BE2C (cell line): Measurements from ENCODE around the gene CEACAM1.

ENCODE experiments used
- DNase-seq: peaks from one replicate; pipeline ENCODE4 v3.0.0-alpha.2; 2020
- H3K27me3 ChIP-seq: fragments of 250-450 bp; sonication (Bioruptor Pico); 2 replicates; pipeline ENCODE4 v1.5.1; 2020; ENCODE audit warnings: mild to moderate bottlenecking
- H3K36me3 ChIP-seq: fragments of 250-450 bp; sonication (Bioruptor Pico); 2 replicates; pipeline ENCODE4 v1.5.1; 2020; ENCODE audit warnings: mild to moderate bottlenecking
- H3K4me1 ChIP-seq: fragments of 250-450 bp; sonication (Bioruptor Pico); 2 replicates; pipeline ENCODE4 v1.5.1; 2020
- H3K4me3 ChIP-seq: 2 replicates; pipeline ENCODE4 v1.5.1; 2011; ENCODE audit warnings: low read depth, low read length
- H3K9me3 ChIP-seq: fragments of 250-450 bp; sonication (Bioruptor Pico); 2 replicates; pipeline ENCODE4 v1.5.1; 2020
- TF ChIP-seq, protein P1 (sequence below): IDR thresholded peaks from 2 replicates; pipeline ENCODE4 v1.5.1; 2012; ENCODE audit warnings: mild to moderate bottlenecking, low read depth, low read length

The CEACAM1 gene

DNA sequence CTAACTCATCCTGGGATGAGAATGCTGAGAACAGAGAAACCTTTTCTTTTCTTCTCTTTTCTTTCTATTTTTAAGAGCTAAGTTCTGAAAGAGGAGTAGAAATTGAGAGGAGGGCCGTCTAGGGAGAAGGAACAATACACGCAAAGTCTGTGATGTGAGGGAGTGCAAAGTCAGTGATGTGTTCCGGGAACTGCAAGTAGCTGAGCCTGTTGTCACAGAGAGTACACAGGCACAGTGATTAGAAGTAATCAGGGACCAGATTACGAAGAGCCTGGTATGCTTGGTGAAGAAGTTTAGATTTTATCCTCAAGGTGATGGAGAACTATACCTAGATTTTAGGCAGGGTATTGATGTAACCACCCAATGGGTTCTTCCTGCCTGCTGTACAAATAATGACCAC lies 53.5 kb downstream of the CEACAM1 start:
- TF ChIP-seq, protein P1, sequence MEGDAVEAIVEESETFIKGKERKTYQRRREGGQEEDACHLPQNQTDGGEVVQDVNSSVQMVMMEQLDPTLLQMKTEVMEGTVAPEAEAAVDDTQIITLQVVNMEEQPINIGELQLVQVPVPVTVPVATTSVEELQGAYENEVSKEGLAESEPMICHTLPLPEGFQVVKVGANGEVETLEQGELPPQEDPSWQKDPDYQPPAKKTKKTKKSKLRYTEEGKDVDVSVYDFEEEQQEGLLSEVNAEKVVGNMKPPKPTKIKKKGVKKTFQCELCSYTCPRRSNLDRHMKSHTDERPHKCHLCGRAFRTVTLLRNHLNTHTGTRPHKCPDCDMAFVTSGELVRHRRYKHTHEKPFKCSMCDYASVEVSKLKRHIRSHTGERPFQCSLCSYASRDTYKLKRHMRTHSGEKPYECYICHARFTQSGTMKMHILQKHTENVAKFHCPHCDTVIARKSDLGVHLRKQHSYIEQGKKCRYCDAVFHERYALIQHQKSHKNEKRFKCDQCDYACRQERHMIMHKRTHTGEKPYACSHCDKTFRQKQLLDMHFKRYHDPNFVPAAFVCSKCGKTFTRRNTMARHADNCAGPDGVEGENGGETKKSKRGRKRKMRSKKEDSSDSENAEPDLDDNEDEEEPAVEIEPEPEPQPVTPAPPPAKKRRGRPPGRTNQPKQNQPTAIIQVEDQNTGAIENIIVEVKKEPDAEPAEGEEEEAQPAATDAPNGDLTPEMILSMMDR, result no peak

GRCh38 chr19:42473686-42474085 lies 54.6 kb downstream of the CEACAM1 start:
- TF ChIP-seq, protein P1, result no peak
- Histone ChIP-seq H3K36me3 (no peaks in the 10 kb centered on the region), H3K4me1 (no peaks in the 10 kb centered on the region), H3K4me3 (no peak overlapping the region), H3K9me3 (no peaks in the 10 kb centered on the region; the same call in 1 of the 2 replicates), H3K27me3 (peaks cover 28% of the 10 kb centered on the region)
- DNase-seq, result no peak

More for the DNA sequence above, 53.5 kb downstream of the CEACAM1 start:
- no peaks in the 10 kb centered on the region; the same call in 1 of the 2 replicates for H3K9me3 ChIP-seq
- DNase-seq, result no peak
- H3K4me3 ChIP-seq, result no peak overlapping the region
- H3K36me3 ChIP-seq, result no peaks in the 10 kb centered on the region
- H3K4me1 ChIP-seq, result no peaks in the 10 kb centered on the region
- H3K27me3 ChIP-seq, result peaks cover 28% of the 10 kb centered on the region

DNA sequence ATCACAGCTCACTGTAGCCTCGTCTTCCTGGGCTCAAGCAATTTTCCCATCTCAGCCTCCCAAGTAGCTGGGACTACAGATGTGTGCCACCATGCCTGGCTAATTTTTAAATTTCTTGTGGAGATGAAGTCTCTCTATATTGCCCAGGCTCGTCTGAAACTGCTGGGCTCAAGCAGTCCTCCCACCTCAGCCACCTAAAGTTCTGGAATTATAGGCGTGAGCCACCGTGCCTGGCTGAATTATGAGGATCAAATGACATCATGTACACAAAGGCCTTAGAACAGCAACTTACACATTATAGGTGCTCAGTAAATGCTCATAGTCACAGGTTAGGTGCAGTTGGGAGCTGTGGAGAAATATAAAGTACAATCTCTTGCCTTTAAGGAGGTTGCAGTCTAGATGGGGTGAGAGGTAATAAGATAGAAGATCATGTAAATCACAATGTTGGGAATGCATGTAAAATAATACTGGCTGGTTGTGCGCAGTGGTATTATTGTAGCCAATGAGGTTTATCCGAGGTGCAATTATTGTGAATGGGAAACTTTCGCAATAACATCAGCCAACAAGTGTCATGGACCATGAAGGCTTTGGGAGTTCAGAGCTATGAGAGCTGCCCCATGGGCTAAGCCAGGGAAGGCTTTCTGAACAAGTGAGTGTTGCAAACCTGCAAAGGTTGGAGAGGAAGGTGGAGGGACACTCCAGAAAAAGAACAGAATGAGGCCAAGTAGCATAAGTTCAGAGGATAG lies 55.7 kb downstream of the CEACAM1 start:
- TF ChIP-seq, protein P1, result no peak
- H3K4me1 ChIP-seq, result no peaks in the 10 kb centered on the region

GRCh38 chr19:42471554-42472249 lies 56.6 kb downstream of the CEACAM1 start:
- Histone ChIP-seq H3K4me1 (no peaks in the 10 kb centered on the region), H3K4me3 (no peak overlapping the region)
- DNase-seq, result no peak

More for the DNA sequence above, 55.7 kb downstream of the CEACAM1 start:
- no peak overlapping the region for H3K4me3 ChIP-seq
- H3K36me3 ChIP-seq, result no peaks in the 10 kb centered on the region
- peaks cover 28% of the 10 kb centered on the region for H3K27me3 ChIP-seq
- no peak for DNase-seq
- H3K9me3 ChIP-seq, result no peaks in the 10 kb centered on the region; the same call in 1 of the 2 replicates

GRCh38 chr19:42469311-42470235 lies 58.7 kb downstream of the CEACAM1 start:
- TF ChIP-seq, protein P1, result no peak
- H3K9me3 ChIP-seq, result no peaks in the 10 kb centered on the region
- H3K4me3 ChIP-seq, result no peak overlapping the region
- DNase-seq, result no peak
- H3K36me3 ChIP-seq, result no peaks in the 10 kb centered on the region
- peaks cover 28% of the 10 kb centered on the region for H3K27me3 ChIP-seq
- H3K4me1 ChIP-seq, result no peaks in the 10 kb centered on the region

More at GRCh38 chr19:42471554-42472249, 56.6 kb downstream of the CEACAM1 start:
- TF ChIP-seq, protein P1, result no peak
- H3K27me3 ChIP-seq, result peaks cover 28% of the 10 kb centered on the region
- no peaks in the 10 kb centered on the region; the same call in 1 of the 2 replicates for H3K9me3 ChIP-seq
- H3K36me3 ChIP-seq, result no peaks in the 10 kb centered on the region
